A549 (cell line): Measurements from ENCODE around the gene CNOT3. TPM values are rescaled to one million over a fixed set of nuclear protein-coding genes. Genes with fewer than 3 reads are reported as not detected.

ENCODE experiments used
- ATAC-seq, 2 experiments: fragments of 200-7000 bp in 1 of 2; fragments of >200 bp in 1 of 2; cut with Nextera tagmentation in 1 of 2; cut with Tn5 transposase in 1 of 2; 3 replicates each; pipeline versions ENCODE4 v1.8.0 to v1.9.1; 2018 to 2020; ENCODE audit warnings: mild to moderate bottlenecking in 1 of 2, moderate library complexity in 1 of 2
- CTCF ChIA-PET: fragments of 300-600 bp; sonication (Branson Sonifier 250); formaldehyde crosslinking; extraction: SDS; loops from one replicate; lab custom pipeline; 2021; ENCODE audit warnings: antibody characterized with exemption, inconsistent platforms; lab: Yijun Ruan, JAX
- POLR2A ChIA-PET: fragments of 350-600 bp; formaldehyde crosslinking; extraction: SDS; loops from one replicate; lab custom pipeline; 2021; ENCODE audit warnings: antibody characterized with exemption, inconsistent platforms; lab: Yijun Ruan, JAX
- DNase-seq, 2 experiments: peaks; one replicate each; pipeline versions ENCODE4 v3.0.0 to v3.0.0-alpha.2; 2011 to 2016; ENCODE audit warnings: low read depth in 1 of 2, low spot score in 1 of 2
- FAIRE-seq: peaks from 2 replicates; lab custom pipeline; 2011; peaks lifted over from hg19 to GRCh38; lab: Jason Lieb, UNC
- H3K27ac ChIP-seq, 2 experiments: fragments of >200 bp; sonication (Bioruptor Twin); formaldehyde crosslinking; 3 replicates each; pipeline ENCODE4 v1.5.1; 2016 to 2017
- H3K4me1 ChIP-seq: fragments of >200 bp; sonication (Bioruptor Twin); formaldehyde crosslinking; 3 replicates; pipeline ENCODE4 v1.6.1; 2016
- H3K4me2 ChIP-seq: fragments of >200 bp; sonication (Bioruptor Twin); formaldehyde crosslinking; 3 replicates; pipeline ENCODE4 v1.6.1; 2016
- H3K4me3 ChIP-seq: fragments of >200 bp; sonication (Bioruptor Twin); formaldehyde crosslinking; 3 replicates; pipeline ENCODE4 v1.5.1; 2016
- H3K9me3 ChIP-seq: fragments of >200 bp; sonication (Bioruptor Twin); formaldehyde crosslinking; 3 replicates; pipeline ENCODE4 v1.6.1; 2016
- ATOH8 ChIP-seq: fragments of 250-450 bp; sonication (Bioruptor Pico); IDR thresholded peaks from 2 replicates; pipeline ENCODE4 v1.5.0; 2020; ENCODE audit warnings: low read depth, mild to moderate bottlenecking, moderate library complexity
- BCL3 ChIP-seq: fragments of >200 bp; sonication (Bioruptor Twin); formaldehyde crosslinking; IDR thresholded peaks from 3 replicates; pipeline ENCODE4 v1.6.1; 2016
- BHLHE40 ChIP-seq: IDR thresholded peaks from 2 replicates; pipeline ENCODE4 v1.6.1; 2012; ENCODE audit warnings: low read depth, low read length, inconsistent platforms
- CHD4 ChIP-seq: fragments of 200-600 bp; sonication (generic); IDR thresholded peaks from 2 replicates; pipeline ENCODE4 v1.6.1; 2016; ENCODE audit warnings: antibody characterized with exemption, mild to moderate bottlenecking, borderline replicate concordance
- CTCF ChIP-seq: fragments of >200 bp; sonication (Bioruptor Twin); formaldehyde crosslinking; IDR thresholded peaks from 3 replicates; pipeline ENCODE4 v1.5.1; 2016
- EHF ChIP-seq: fragments of 250-450 bp; sonication (Bioruptor Pico); IDR thresholded peaks from 2 replicates; pipeline ENCODE4 v1.5.0; 2020; ENCODE audit warnings: mild to moderate bottlenecking
- EHMT2 ChIP-seq: fragments of 200-600 bp; sonication (generic); IDR thresholded peaks from 2 replicates; pipeline ENCODE4 v1.6.1; 2016; ENCODE audit warnings: antibody characterized with exemption, low read depth, mild to moderate bottlenecking, moderate library complexity
- ESRRA ChIP-seq: fragments of 150-350 bp; IDR thresholded peaks from 2 replicates; pipeline ENCODE4 v1.6.1; 2014; ENCODE audit warnings: mild to moderate bottlenecking, low read length, borderline replicate concordance
- FOSB ChIP-seq: fragments of 250-450 bp; sonication (Bioruptor Pico); IDR thresholded peaks from 2 replicates; pipeline ENCODE4 v1.5.0; 2020; ENCODE audit warnings: mild to moderate bottlenecking, moderate library complexity
- FOXS1 ChIP-seq: fragments of 250-450 bp; sonication (Bioruptor Pico); IDR thresholded peaks from 2 replicates; pipeline ENCODE4 v1.5.0; 2020; ENCODE audit warnings: mild to moderate bottlenecking, moderate library complexity
- GATA3 ChIP-seq: IDR thresholded peaks from 2 replicates; pipeline ENCODE4 v1.6.1; 2012; ENCODE audit warnings: borderline replicate concordance
- HES2 ChIP-seq: fragments of >200 bp; sonication (Bioruptor Twin); formaldehyde crosslinking; IDR thresholded peaks from 2 replicates; pipeline ENCODE4 v1.6.1; 2016
- HEYL ChIP-seq: fragments of 250-450 bp; sonication (Bioruptor Pico); IDR thresholded peaks from 2 replicates; pipeline ENCODE4 v1.8.0; 2021; ENCODE audit warnings: mild to moderate bottlenecking, moderate library complexity
- HOXA7 ChIP-seq: fragments of 250-450 bp; sonication (Bioruptor Pico); IDR thresholded peaks from 2 replicates; pipeline ENCODE4 v1.5.0; 2020; ENCODE audit warnings: mild to moderate bottlenecking, moderate library complexity
- JUN ChIP-seq, 2 experiments: fragments of >200 bp; sonication (Bioruptor Twin); formaldehyde crosslinking; IDR thresholded peaks; 2 replicates in 1 of 2; 3 replicates in 1 of 2; pipeline ENCODE4 v1.6.1; 2016 to 2017
- KDM1A ChIP-seq: fragments of 200-600 bp; sonication (generic); IDR thresholded peaks from 2 replicates; pipeline ENCODE4 v1.6.1; 2016; ENCODE audit warnings: low read depth, mild to moderate bottlenecking
- KDM5A ChIP-seq: fragments of 200-600 bp; sonication (generic); IDR thresholded peaks from 2 replicates; pipeline ENCODE4 v1.6.1; 2016; ENCODE audit warnings: antibody characterized with exemption, mild to moderate bottlenecking
- MAFK ChIP-seq: fragments of 450-650 bp; IDR thresholded peaks from 2 replicates; pipeline ENCODE4 v1.6.1; 2014; ENCODE audit not compliant: partially characterized antibody
- PBX3 ChIP-seq: IDR thresholded peaks from 2 replicates; pipeline ENCODE4 v1.6.1; 2012
- POLR2AphosphoS2 ChIP-seq: conservative IDR thresholded peaks from 2 replicates; pipeline ENCODE4 v1.6.1; 2012; ENCODE audit warnings: low read length, improper control_type of control experiment, inconsistent platforms
- RAD21 ChIP-seq, 2 experiments: fragments of >200 bp in 1 of 2; sonication (Bioruptor Twin) in 1 of 2; formaldehyde crosslinking in 1 of 2; IDR thresholded peaks in 1 of 2; conservative IDR thresholded peaks in 1 of 2; 2 replicates in 1 of 2; 3 replicates in 1 of 2; pipeline ENCODE4 v1.6.1; 2012 to 2018; ENCODE audit warnings: inconsistent platforms in 1 of 2
- RARB ChIP-seq: fragments of 250-450 bp; sonication (Bioruptor Pico); IDR thresholded peaks from 2 replicates; pipeline ENCODE4 v1.8.0; 2021; ENCODE audit warnings: mild to moderate bottlenecking, moderate library complexity
- RCOR1 ChIP-seq: fragments of 150-350 bp; IDR thresholded peaks from 2 replicates; pipeline ENCODE4 v1.6.1; 2014; ENCODE audit warnings: antibody characterized with exemption, low read length, low read depth
- SMC3 ChIP-seq: fragments of >200 bp; sonication (Bioruptor Twin); formaldehyde crosslinking; IDR thresholded peaks from 3 replicates; pipeline ENCODE4 v1.6.1; 2018; ENCODE audit warnings: inconsistent platforms
- USF2 ChIP-seq: fragments of 450-650 bp; IDR thresholded peaks from 2 replicates; pipeline ENCODE4 v1.6.1; 2014; ENCODE audit warnings: antibody characterized with exemption
- WGBS: methylation state at CpG from one replicate; pipeline ENCODE4 v1.1.6; 2017; ENCODE audit errors: missing lambda C conversion rate; 5-methylcytosine and 5-hydroxymethylcytosine counted together
- polyA plus RNA-seq, 4 experiments: library from polyadenylated mRNA; depleted of rRNA in 3 of 4; stranded (reverse); fragments of >200 nt; fragmentation: RNase III in 1 of 4; extraction: RNeasy Plus Mini Kit Qiagen cat#74134 plus additional on column Dnase treatment in 1 of 4; gene quantifications; 2 replicates in 3 of 4; 3 replicates in 1 of 4; pipeline ENCODE4 v1.2.3, GENCODE V29; 2011 to 2017

CNOT3 gene
- polyA plus RNA-seq, 2 of the 4 experiments (the other 2 are of a cell fraction) = 24.9 to 59.2 TPM

GRCh38 chr19:54094426-54095000, 43.0 kb upstream of the CNOT3 start:
- Histone ChIP-seq H3K4me3 (no peak overlapping the region), H3K9me3 (peaks cover 12% of the 10 kb centered on the region; the same call in 2 of the 3 replicates), H3K4me2 (no peak overlapping the region), H3K27ac (no peak overlapping the region), H3K4me1 (peaks cover 11% of the 10 kb centered on the region; the same call in 1 of the 3 replicates)
- TF ChIP-seq CTCF (no peak), BHLHE40 (no peak), KDM1A (no peak), RARB (CRISPR knock-in tag) (no peak), USF2 (no peak), HEYL (no peak), MAFK (no peak), FOSB (no peak), FOXS1 (CRISPR knock-in tag) (no peak), RCOR1 (no peak), GATA3 (no peak), PBX3 (no peak)
- ChIA-PET POLR2A (no interaction called here), CTCF (interaction anchor here (0.9 to 4.3 kb wide), 8 partner anchors 11 to 302 kb away, joined by 3 to 25 read pairs (median 6); no protein-coding TSS in a partner anchor)
- ATAC-seq = no peak
- no peak for DNase-seq
- peak; percentile 56 for FAIRE-seq
- WGBS = 85% methylated on average over 17 of the region's 17 CpGs

- ATAC-seq (no peak), DNase-seq (no peak), FAIRE-seq (no peak)
- peak overlapping the region; percentile 33 for H3K4me3 ChIP-seq
- peak overlapping the region; percentile 83 for H3K4me2 ChIP-seq
- CTCF ChIA-PET = interaction anchor here (0.6 to 4.3 kb wide), 17 partner anchors 9 to 303 kb away, joined by 3 to 25 read pairs (median 5); no protein-coding TSS in a partner anchor
- POLR2A ChIA-PET = no interaction called here
- peaks cover 11% of the 10 kb centered on the region; the same call in 1 of the 3 replicates for H3K4me1 ChIP-seq
- H3K9me3 ChIP-seq = peaks cover 12% of the 10 kb centered on the region; the same call in 2 of the 3 replicates
- no peak for TF ChIP-seq FOSB
- TF ChIP-seq EHMT2 = no peak
- TF ChIP-seq EHF (CRISPR knock-in tag) = no peak
- TF ChIP-seq RAD21 (conservative IDR thresholded peaks at IDR 0.05 in 1 of 2, IDR thresholded peaks at IDR 0.05 in 1 of 2) = no peak
- TF ChIP-seq BCL3 = no peak
- no peak for TF ChIP-seq FOXS1 (CRISPR knock-in tag)
- TF ChIP-seq JUN (IDR thresholded peaks at IDR 0.05) = no peak
- TF ChIP-seq CHD4 = no peak
- TF ChIP-seq KDM5A = no peak
- no peak for TF ChIP-seq HOXA7 (CRISPR knock-in tag)
- TF ChIP-seq SMC3 = no peak
- TF ChIP-seq ATOH8 = no peak
- no peak for TF ChIP-seq HES2
- TF ChIP-seq ESRRA = no peak
- no peak for TF ChIP-seq POLR2AphosphoS2
- WGBS = 91% methylated on average over 22 of the region's 22 CpGs
- H3K27ac ChIP-seq = peak overlapping the region; percentile 40 to 78; a peak in 5 of 6 replicates
Measured at GRCh38 chr19:54095136-54095858, 42.3 kb upstream of the CNOT3 start.
